Hepatocyte (in vitro differentiated cells): ENCODE results near the gene ARFGEF3.

Experiments
- CTCF ChIP-seq: fragments of 200-600 bp; sonication (generic); IDR thresholded peaks from 2 replicates; pipeline ENCODE4 v1.5.1; 2016; ENCODE audit warnings: antibody characterized with exemption, mild to moderate bottlenecking; ENCODE audit not compliant: poor library complexity
- EZH2 ChIP-seq: fragments of 200-600 bp; sonication (generic); IDR thresholded peaks from 2 replicates; pipeline ENCODE4 v1.6.1; 2016; ENCODE audit warnings: antibody characterized with exemption, mild to moderate bottlenecking, borderline replicate concordance

- TF ChIP-seq CTCF (no peak), EZH2 (no peak)
These were observed 22.0 kb downstream of the ARFGEF3 start for GRCh38 chr6:138183790-138184134.
